ENCODE results near the gene H3-3A. TPM values are rescaled to one million over a fixed set of nuclear protein-coding genes. Genes with fewer than 3 reads are reported as not detected.

H3-3A gene
- total and polyA plus RNA-seq, 10 of the 15 experiments (the other 5 are each of a cell fraction or from before 2014, with no cell fraction given) = 215 to 486 (median 393) TPM

- WGBS (ENCODE audit: insufficient coverage, insufficient replicate concordance, low lambda C conversion rate, missing lambda C conversion rate) = 92% methylated on average over 1 of the region's 1 CpG
- RAD21 ChIA-PET (ENCODE audit: unreplicated experiment) = interaction anchor here (1.7 kb wide), 1 partner anchor 45 kb away, joined by 3 read pairs; no protein-coding TSS in a partner anchor
- no peak overlapping the region for H2AFZ ChIP-seq (ENCODE audit: control insufficient read depth, low read depth, low read length)
- CTCF ChIA-PET = interaction anchor here (0.6 to 1.0 kb wide), 2 partner anchors 32 to 387 kb away, joined by 3 read pairs; no protein-coding TSS in a partner anchor
- no peaks in the 10 kb centered on the region for H3K36me3 ChIP-seq (ENCODE audit: control insufficient read depth in 2 of 2, insufficient read depth in 2 of 2, low read length in 1 of 2)
- DNase-seq (ENCODE audit: low read depth, low spot score) = no peak
- no peak for ATAC-seq
- no peaks in the 10 kb centered on the region for H3K9me3 ChIP-seq (replicated peaks; ENCODE audit: control insufficient read depth, insufficient read depth, low read length)
- no peak overlapping the region for H3K9ac ChIP-seq (ENCODE audit: control insufficient read depth, insufficient read depth, low read length)
- TF ChIP-seq CHD4 (IDR thresholded peaks at IDR 0.05) (no peak), RBBP5 (conservative IDR thresholded peaks at IDR 0.05) (no peak), MEF2A (IDR thresholded peaks at IDR 0.05; ENCODE audit: insufficient read depth, low read depth, low read length) (no peak), MEF2B (IDR thresholded peaks at IDR 0.05; ENCODE audit: partially characterized antibody, poor library complexity, severe bottlenecking) (no peak), LARP7 (IDR thresholded peaks at IDR 0.05) (no peak), MTA3 (IDR thresholded peaks at IDR 0.05; ENCODE audit: borderline replicate concordance, low read length) (no peak), CEBPB (IDR thresholded peaks at IDR 0.05; ENCODE audit: borderline replicate concordance in 1 of 2, low read depth in 2 of 2, low read length in 2 of 2) (no peak), ZBED1 (IDR thresholded peaks at IDR 0.05; ENCODE audit: borderline replicate concordance) (no peak), ZNF384 (IDR thresholded peaks at IDR 0.05; ENCODE audit: borderline replicate concordance, low read depth, low read length) (no peak), CHD1 (IDR thresholded peaks at IDR 0.05; ENCODE audit: low read depth, low read length) (no peak), POU2F2 (IDR thresholded peaks at IDR 0.05; ENCODE audit: borderline replicate concordance, low read depth, low read length) (no peak), ZZZ3 (IDR thresholded peaks at IDR 0.05; ENCODE audit: control insufficient read depth, insufficient read length, low read depth) (no peak), CBX3 (IDR thresholded peaks at IDR 0.05; ENCODE audit: borderline replicate concordance, low read depth) (no peak), TAF1 (IDR thresholded peaks at IDR 0.05; ENCODE audit: borderline replicate concordance, low read depth, low read length) (no peak), ZNF622 (IDR thresholded peaks at IDR 0.05) (no peak), SP1 (IDR thresholded peaks at IDR 0.05; ENCODE audit: low read depth, low read length) (no peak), BACH1 (IDR thresholded peaks at IDR 0.05; ENCODE audit: borderline replicate concordance) (no peak), SKIL (IDR thresholded peaks at IDR 0.05; ENCODE audit: low read depth, poor library complexity, severe bottlenecking) (no peak), HDAC2 (IDR thresholded peaks at IDR 0.05) (no peak), SIX5 (IDR thresholded peaks at IDR 0.05; ENCODE audit: low read depth, low read length, severe bottlenecking) (no peak)
- no peaks in the 10 kb centered on the region for H3K27me3 ChIP-seq (replicated peaks in 1 of 2; ENCODE audit: control insufficient read depth in 2 of 2, insufficient read depth in 2 of 2, low read length in 1 of 2)
- SMC1A ChIA-PET (ENCODE audit: uncharacterized antibody, unreplicated experiment) = interaction anchor here (1.1 to 1.4 kb wide), 3 partner anchors 9 to 32 kb away, joined by 3 to 7 read pairs (median 3); no protein-coding TSS in a partner anchor
- H3K4me1 ChIP-seq (ENCODE audit: control insufficient read depth, insufficient read depth, low read length) = no peaks in the 10 kb centered on the region
- POLR2A ChIA-PET = interaction anchor here (0.9 kb wide), 2 partner anchors 8 to 9 kb away, joined by 4 to 5 read pairs; no protein-coding TSS in a partner anchor
- H3K4me2 ChIP-seq (ENCODE audit: control insufficient read depth, insufficient read depth) = no peak overlapping the region
- in situ Hi-C loops (cut with MboI) = no loop called here
- FAIRE-seq = no peak
- no peak overlapping the region for H3K4me3 ChIP-seq
- H3K27ac ChIP-seq (ENCODE audit: control insufficient read depth, insufficient read depth) = no peak overlapping the region
- no peaks in the 10 kb centered on the region for H4K20me1 ChIP-seq (ENCODE audit: control insufficient read depth, insufficient read depth)
- intact Hi-C loops (cut with micrococcal nuclease; ENCODE audit: unreplicated experiment) = no loop called here
- BruUV-seq (replicated peaks) = no TSS peak
- no peaks in the 10 kb centered on the region for H3K79me2 ChIP-seq (ENCODE audit: control insufficient read depth, insufficient read depth, low read length)
Measured at GRCh38 chr1:226019572-226019971, 42.9 kb upstream of the H3-3A start.

Measured in GM12878 (cell line).